ENCODE results near the gene LHPP.
"Not testable (repeated sequence)": the region's sequence is repeated elsewhere in the genome, so short reads cannot be mapped to it uniquely, and the experiment has no call there.

LHPP gene

GRCh38 chr10:124606822-124607221 is 145.2 kb downstream of the LHPP start:
- no peaks in the 10 kb centered on the region for H3K36me3 ChIP-seq (ENCODE audit: insufficient read depth)
- H3K9ac ChIP-seq: no peak overlapping the region
- no peaks in the 10 kb centered on the region for H3K4me1 ChIP-seq (ENCODE audit: low read depth, poor library complexity, severe bottlenecking)
- no peak overlapping the region for H3K27ac ChIP-seq
- TF ChIP-seq CTCF (conservative IDR thresholded peaks at IDR 0.05; ENCODE audit: low read depth, low read length): no peak
- no peak overlapping the region for H3K4me3 ChIP-seq (IDR thresholded peaks at IDR 0.05; ENCODE audit: insufficient read depth, low read depth, low read length)
- H2AFZ ChIP-seq (ENCODE audit: low read depth): no peak overlapping the region
- no peak overlapping the region for H3K4me2 ChIP-seq
- no peaks in the 10 kb centered on the region for H3K79me2 ChIP-seq (ENCODE audit: insufficient read depth, low read depth)
- no peaks in the 10 kb centered on the region for H4K20me1 ChIP-seq (ENCODE audit: insufficient read depth)
- no peaks in the 10 kb centered on the region for H3K27me3 ChIP-seq (ENCODE audit: insufficient read depth, low read depth)

GRCh38 chr10:124607693-124608092 is 146.1 kb downstream of the LHPP start:
- no peaks in the 10 kb centered on the region for H4K20me1 ChIP-seq (ENCODE audit: insufficient read depth)
- H3K9ac ChIP-seq: no peak overlapping the region
- no peak overlapping the region for H3K4me2 ChIP-seq
- H3K36me3 ChIP-seq (ENCODE audit: insufficient read depth): no peaks in the 10 kb centered on the region
- H3K27me3 ChIP-seq (ENCODE audit: insufficient read depth, low read depth): no peaks in the 10 kb centered on the region
- H3K4me1 ChIP-seq (ENCODE audit: low read depth, poor library complexity, severe bottlenecking): peaks cover 4% of the 10 kb centered on the region
- H3K4me3 ChIP-seq (IDR thresholded peaks at IDR 0.05; ENCODE audit: insufficient read depth, low read depth, low read length): no peak overlapping the region
- H3K79me2 ChIP-seq (ENCODE audit: insufficient read depth, low read depth): no peaks in the 10 kb centered on the region
- TF ChIP-seq CTCF (conservative IDR thresholded peaks at IDR 0.05; ENCODE audit: low read depth, low read length): no peak
- no peak overlapping the region for H2AFZ ChIP-seq (ENCODE audit: low read depth)
- no peak overlapping the region for H3K27ac ChIP-seq

- Histone ChIP-seq H3K9ac (no peak overlapping the region), H3K27me3 (ENCODE audit: insufficient read depth, low read depth) (no peaks in the 10 kb centered on the region), H3K36me3 (ENCODE audit: insufficient read depth) (no peaks in the 10 kb centered on the region), H3K4me3 (IDR thresholded peaks at IDR 0.05; ENCODE audit: insufficient read depth, low read depth, low read length) (no peak overlapping the region), H3K79me2 (ENCODE audit: insufficient read depth, low read depth) (no peaks in the 10 kb centered on the region), H3K27ac (no peak overlapping the region), H4K20me1 (ENCODE audit: insufficient read depth) (no peaks in the 10 kb centered on the region), H3K4me2 (no peak overlapping the region), H2AFZ (ENCODE audit: low read depth) (no peak overlapping the region), H3K4me1 (ENCODE audit: low read depth, poor library complexity, severe bottlenecking) (peaks cover 7% of the 10 kb centered on the region)
- TF ChIP-seq CTCF (conservative IDR thresholded peaks at IDR 0.05; ENCODE audit: low read depth, low read length): no peak
These were observed 146.6 kb downstream of the LHPP start for GRCh38 chr10:124608093-124608721.

GRCh38 chr10:124609698-124610097 is 148.1 kb downstream of the LHPP start:
- no peak overlapping the region for H2AFZ ChIP-seq (ENCODE audit: low read depth)
- H3K27ac ChIP-seq: no peak overlapping the region
- H3K79me2 ChIP-seq (ENCODE audit: insufficient read depth, low read depth): no peaks in the 10 kb centered on the region
- no peak overlapping the region for H3K4me2 ChIP-seq
- peaks cover 21% of the 10 kb centered on the region for H3K4me1 ChIP-seq (ENCODE audit: low read depth, poor library complexity, severe bottlenecking)
- H3K36me3 ChIP-seq (ENCODE audit: insufficient read depth): no peaks in the 10 kb centered on the region
- no peaks in the 10 kb centered on the region for H4K20me1 ChIP-seq (ENCODE audit: insufficient read depth)
- no peak overlapping the region for H3K4me3 ChIP-seq (IDR thresholded peaks at IDR 0.05; ENCODE audit: insufficient read depth, low read depth, low read length)
- H3K9ac ChIP-seq: no peak overlapping the region
- no peak for TF ChIP-seq CTCF (conservative IDR thresholded peaks at IDR 0.05; ENCODE audit: low read depth, low read length)
- H3K27me3 ChIP-seq (ENCODE audit: insufficient read depth, low read depth): no peaks in the 10 kb centered on the region

GRCh38 chr10:124610186-124610585 is 148.6 kb downstream of the LHPP start:
- not testable (repeated sequence) for H3K79me2 ChIP-seq (ENCODE audit: insufficient read depth, low read depth); H2AFZ ChIP-seq (ENCODE audit: low read depth); H3K4me3 ChIP-seq (IDR thresholded peaks at IDR 0.05; ENCODE audit: insufficient read depth, low read depth, low read length); H4K20me1 ChIP-seq (ENCODE audit: insufficient read depth); H3K36me3 ChIP-seq (ENCODE audit: insufficient read depth); H3K27me3 ChIP-seq (ENCODE audit: insufficient read depth, low read depth); H3K27ac ChIP-seq; H3K4me2 ChIP-seq; H3K9ac ChIP-seq
- H3K4me1 ChIP-seq (ENCODE audit: low read depth, poor library complexity, severe bottlenecking): peaks cover 25% of the 10 kb centered on the region

- H3K4me2 ChIP-seq; H3K4me3 ChIP-seq (IDR thresholded peaks at IDR 0.05; ENCODE audit: insufficient read depth, low read depth, low read length); H3K27me3 ChIP-seq (ENCODE audit: insufficient read depth, low read depth); H2AFZ ChIP-seq (ENCODE audit: low read depth); H3K36me3 ChIP-seq (ENCODE audit: insufficient read depth); H4K20me1 ChIP-seq (ENCODE audit: insufficient read depth); H3K79me2 ChIP-seq (ENCODE audit: insufficient read depth, low read depth); H3K27ac ChIP-seq; H3K9ac ChIP-seq: not testable (repeated sequence)
- H3K4me1 ChIP-seq (ENCODE audit: low read depth, poor library complexity, severe bottlenecking): peaks cover 25% of the 10 kb centered on the region
These were observed 149.2 kb downstream of the LHPP start for GRCh38 chr10:124610851-124611250.
